Mesendoderm (in vitro differentiated cells): ENCODE data around the gene KRT13.
"Not testable (repeated sequence)": the region's sequence is repeated elsewhere in the genome, so short reads cannot be mapped to it uniquely, and the experiment has no call there.

Experiments used
- DNase-seq: peaks from one replicate; pipeline ENCODE4 v3.0.0; 2013
- H2AK5ac ChIP-seq: 2 replicates; pipeline ENCODE4 v1.6.1; 2013; ENCODE audit warnings: low read length, inconsistent platforms
- H2BK120ac ChIP-seq: 2 replicates; pipeline ENCODE4 v1.6.1; 2013; ENCODE audit warnings: low read depth, mild to moderate bottlenecking, low read length, moderate library complexity, mixed read lengths
- H2BK15ac ChIP-seq: replicated peaks from 2 replicates; pipeline ENCODE4 v1.6.1; 2013; ENCODE audit warnings: low read depth, mild to moderate bottlenecking, moderate library complexity
- H2BK5ac ChIP-seq: 2 replicates; pipeline ENCODE4 v1.6.1; 2013; ENCODE audit warnings: low read length, inconsistent platforms
- H3K18ac ChIP-seq: 2 replicates; pipeline ENCODE4 v1.6.1; 2013; ENCODE audit warnings: mild to moderate bottlenecking, low read length, mixed read lengths
- H3K23ac ChIP-seq: one replicate; pipeline ENCODE4 v1.6.1; 2013; ENCODE audit warnings: low read length
- H3K27ac ChIP-seq: 2 replicates; pipeline ENCODE4 v1.5.1; 2013; ENCODE audit warnings: low read depth, mild to moderate bottlenecking, inconsistent platforms, low read length, moderate library complexity
- H3K27me3 ChIP-seq: 2 replicates; pipeline ENCODE4 v1.6.1; 2013; ENCODE audit warnings: low read length, control low read depth, mild to moderate bottlenecking, inconsistent platforms; ENCODE audit not compliant: insufficient read depth, poor library complexity
- H3K36me3 ChIP-seq: 2 replicates; pipeline ENCODE4 v1.6.1; 2013; ENCODE audit warnings: low read length, inconsistent platforms; ENCODE audit not compliant: control insufficient read depth, insufficient read depth
- H3K4ac ChIP-seq: one replicate; pipeline ENCODE4 v1.6.1; 2013; ENCODE audit warnings: low read depth, mild to moderate bottlenecking, low read length, moderate library complexity
- H3K4me1 ChIP-seq: 2 replicates; pipeline ENCODE4 v1.6.1; 2013; ENCODE audit warnings: low read depth, low read length, inconsistent platforms; ENCODE audit not compliant: control insufficient read depth
- H3K4me2 ChIP-seq: 2 replicates; pipeline ENCODE4 v1.6.1; 2013; ENCODE audit warnings: low read length
- H3K4me3 ChIP-seq: 2 replicates; pipeline ENCODE4 v1.5.1; 2013; ENCODE audit warnings: mild to moderate bottlenecking, low read length
- H3K56ac ChIP-seq: one replicate; pipeline ENCODE4 v1.6.1; 2013; ENCODE audit warnings: low read length
- H3K79me1 ChIP-seq: 2 replicates; pipeline ENCODE4 v1.6.1; 2013; ENCODE audit warnings: low read length, inconsistent platforms
- H3K79me2 ChIP-seq: 2 replicates; pipeline ENCODE4 v1.6.1; 2013; ENCODE audit warnings: mild to moderate bottlenecking, low read length; ENCODE audit not compliant: control insufficient read depth, insufficient read depth
- H3K9ac ChIP-seq: 2 replicates; pipeline ENCODE4 v1.6.1; 2013; ENCODE audit warnings: low read length, inconsistent platforms
- H4K5ac ChIP-seq: one replicate; pipeline ENCODE4 v1.6.1; 2013; ENCODE audit warnings: low read length
- H4K8ac ChIP-seq: one replicate; pipeline ENCODE4 v1.6.1; 2013; ENCODE audit warnings: low read depth, mild to moderate bottlenecking, control low read depth, low read length, moderate library complexity
- WGBS: extraction: QIAGEN DNeasy Blood & Tissue Kit; methylation state at CpG from one replicate; pipeline ENCODE4 v1.1.7; 2013; ENCODE audit warnings: low lambda C conversion rate, missing lambda C conversion rate; ENCODE audit not compliant: insufficient coverage; ENCODE audit errors: extremely low coverage; 5-methylcytosine and 5-hydroxymethylcytosine counted together

Gene KRT13

GRCh38 chr17:41545829-41546410 is 40.5 kb upstream of the KRT13 start:
- no peak for DNase-seq
- H3K18ac ChIP-seq, result no peak overlapping the region

DNA sequence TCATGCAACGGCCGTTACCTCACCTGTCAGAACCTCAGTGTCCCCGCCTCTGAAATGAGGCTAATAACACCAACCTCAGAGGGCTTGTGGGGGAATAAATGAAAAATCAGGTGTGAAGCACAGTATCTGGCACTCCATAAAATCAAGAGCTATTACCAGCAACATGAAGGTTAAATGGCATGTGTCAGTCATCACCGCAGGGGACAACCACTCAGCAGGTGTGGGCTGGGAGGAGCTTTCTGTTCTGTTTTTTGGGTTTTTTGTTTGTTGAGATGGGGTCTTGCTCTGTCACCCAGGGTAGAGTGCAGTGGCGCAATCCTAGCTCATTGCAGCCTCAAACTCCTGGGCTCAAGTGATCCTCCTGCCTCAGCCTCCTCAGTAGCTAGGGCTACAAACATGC is 39.5 kb upstream of the KRT13 start:
- H3K79me2 ChIP-seq, result no peaks in the 10 kb centered on the region
- no CpG with 5 or more reads among the region's 5 CpGs for WGBS
- no peak overlapping the region for H2BK120ac ChIP-seq
- no peak overlapping the region for H4K8ac ChIP-seq
- no peak overlapping the region for H3K23ac ChIP-seq
- no peak overlapping the region for H3K4me2 ChIP-seq
- H4K5ac ChIP-seq, result no peak overlapping the region
- no peak overlapping the region for H3K9ac ChIP-seq
- H2AK5ac ChIP-seq, result no peak overlapping the region
- H3K18ac ChIP-seq, result no peak overlapping the region
- H2BK15ac ChIP-seq, result no peak overlapping the region
- no peak for DNase-seq
- no peak overlapping the region for H3K4ac ChIP-seq
- H3K79me1 ChIP-seq, result no peaks in the 10 kb centered on the region
- H3K27me3 ChIP-seq, result no peaks in the 10 kb centered on the region
- H3K56ac ChIP-seq, result no peak overlapping the region
- no peak overlapping the region for H2BK5ac ChIP-seq
- no peaks in the 10 kb centered on the region for H3K36me3 ChIP-seq
- no peak overlapping the region for H3K4me3 ChIP-seq
- no peak overlapping the region for H3K27ac ChIP-seq
- H3K4me1 ChIP-seq, result no peaks in the 10 kb centered on the region

More at GRCh38 chr17:41545829-41546410, 40.5 kb upstream of the KRT13 start:
- Histone ChIP-seq H3K4me1 (no peaks in the 10 kb centered on the region), H3K27ac (no peak overlapping the region), H3K36me3 (no peaks in the 10 kb centered on the region), H2BK120ac (no peak overlapping the region), H2AK5ac (no peak overlapping the region), H3K9ac (no peak overlapping the region), H2BK5ac (no peak overlapping the region), H2BK15ac (no peak overlapping the region), H3K27me3 (no peaks in the 10 kb centered on the region), H3K4me2 (no peak overlapping the region), H4K8ac (no peak overlapping the region), H3K56ac (no peak overlapping the region), H3K79me2 (no peaks in the 10 kb centered on the region), H3K4me3 (no peak overlapping the region), H3K23ac (no peak overlapping the region), H3K79me1 (no peaks in the 10 kb centered on the region), H4K5ac (no peak overlapping the region), H3K4ac (no peak overlapping the region)
- WGBS, result no CpG with 5 or more reads among the region's 13 CpGs

DNA sequence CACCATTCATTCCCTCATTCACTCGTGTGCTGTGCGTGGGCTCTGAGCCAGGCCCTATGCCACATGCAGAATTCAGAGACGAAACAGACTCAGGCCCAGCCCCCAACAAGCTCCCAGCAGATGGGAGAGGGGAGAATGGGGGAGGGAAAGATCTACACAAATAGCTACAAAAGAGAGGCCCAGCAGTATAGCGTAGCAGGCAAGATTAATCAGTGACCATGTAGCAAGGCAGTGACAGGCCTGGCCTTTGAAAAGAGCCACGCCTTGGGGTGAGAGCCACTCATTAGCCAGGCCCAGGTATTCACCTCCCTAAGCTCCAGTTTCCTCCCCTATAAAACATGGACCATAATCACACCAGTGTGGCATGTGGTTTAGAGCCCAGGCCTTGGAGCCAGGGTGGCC is 39.1 kb upstream of the KRT13 start:
- Histone ChIP-seq H3K4ac (no peak overlapping the region), H3K9ac (no peak overlapping the region), H2BK15ac (no peak overlapping the region), H2BK120ac (no peak overlapping the region), H3K79me2 (no peaks in the 10 kb centered on the region), H4K8ac (no peak overlapping the region), H2AK5ac (no peak overlapping the region), H3K56ac (peak overlapping the region; percentile 18), H4K5ac (no peak overlapping the region), H2BK5ac (no peak overlapping the region), H3K4me3 (no peak overlapping the region), H3K4me1 (no peaks in the 10 kb centered on the region), H3K27me3 (no peaks in the 10 kb centered on the region), H3K4me2 (no peak overlapping the region), H3K36me3 (no peaks in the 10 kb centered on the region), H3K27ac (no peak overlapping the region), H3K18ac (no peak overlapping the region), H3K79me1 (no peaks in the 10 kb centered on the region), H3K23ac (no peak overlapping the region)
- WGBS, result no CpG with 5 or more reads among the region's 5 CpGs
- no peak for DNase-seq

DNA sequence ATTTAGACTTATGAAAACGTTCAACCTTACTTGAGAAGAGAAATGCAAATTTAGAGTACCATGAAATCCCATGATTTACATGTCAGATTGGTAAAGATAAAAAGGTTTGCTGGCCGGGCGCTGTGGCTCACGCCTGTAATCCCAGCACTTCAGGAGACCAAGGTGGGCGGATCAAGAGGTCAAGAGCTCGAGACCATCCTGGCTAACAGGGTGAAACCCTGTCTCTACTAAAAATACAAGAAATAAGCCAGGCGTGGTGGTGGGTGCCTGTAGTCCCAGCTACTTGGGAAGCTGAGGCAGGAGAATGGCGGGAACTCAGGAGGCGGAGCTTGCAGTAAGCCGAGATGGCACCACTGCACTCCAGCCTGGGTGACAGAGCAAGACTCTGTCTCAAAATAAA is 37.4 kb upstream of the KRT13 start:
- not testable (repeated sequence) for H3K79me1 ChIP-seq, H3K4me2 ChIP-seq, H3K4ac ChIP-seq, DNase-seq, H3K27ac ChIP-seq, H3K79me2 ChIP-seq, H3K27me3 ChIP-seq, H3K18ac ChIP-seq, H2AK5ac ChIP-seq, H2BK15ac ChIP-seq, H3K23ac ChIP-seq, H3K4me1 ChIP-seq, H2BK120ac ChIP-seq, H4K5ac ChIP-seq, H3K4me3 ChIP-seq, H4K8ac ChIP-seq, H3K9ac ChIP-seq, H2BK5ac ChIP-seq, H3K56ac ChIP-seq, H3K36me3 ChIP-seq
- no CpG with 5 or more reads among the region's 10 CpGs for WGBS

GRCh38 chr17:41542357-41542756 is 36.9 kb upstream of the KRT13 start:
- Histone ChIP-seq H2BK5ac (no peak overlapping the region), H4K5ac (no peak overlapping the region), H3K4me3 (no peak overlapping the region)

GRCh38 chr17:41540921-41541625 is 35.7 kb upstream of the KRT13 start:
- Histone ChIP-seq H3K4me3 (no peak overlapping the region), H2BK15ac (no peak overlapping the region), H3K4me2 (no peak overlapping the region), H3K79me2 (no peaks in the 10 kb centered on the region), H2BK5ac (no peak overlapping the region), H3K79me1 (no peaks in the 10 kb centered on the region), H3K56ac (no peak overlapping the region), H3K4me1 (peaks cover 16% of the 10 kb centered on the region), H3K27ac (no peak overlapping the region), H4K8ac (no peak overlapping the region), H3K36me3 (no peaks in the 10 kb centered on the region), H3K18ac (no peak overlapping the region), H3K4ac (no peak overlapping the region), H3K9ac (no peak overlapping the region), H2AK5ac (no peak overlapping the region), H4K5ac (no peak overlapping the region), H3K23ac (no peak overlapping the region), H2BK120ac (no peak overlapping the region), H3K27me3 (no peaks in the 10 kb centered on the region)
- no CpG with 5 or more reads among the region's 10 CpGs for WGBS
- no peak for DNase-seq

More at GRCh38 chr17:41542357-41542756, 36.9 kb upstream of the KRT13 start:
- Histone ChIP-seq H3K27me3 (no peaks in the 10 kb centered on the region), H3K79me2 (no peaks in the 10 kb centered on the region), H2AK5ac (no peak overlapping the region), H3K23ac (no peak overlapping the region), H3K18ac (no peak overlapping the region), H2BK120ac (no peak overlapping the region), H4K8ac (no peak overlapping the region), H3K4me2 (no peak overlapping the region), H3K4ac (no peak overlapping the region), H3K79me1 (no peaks in the 10 kb centered on the region), H3K9ac (no peak overlapping the region), H3K56ac (no peak overlapping the region), H2BK15ac (no peak overlapping the region), H3K36me3 (no peaks in the 10 kb centered on the region), H3K27ac (no peak overlapping the region), H3K4me1 (peaks cover 6% of the 10 kb centered on the region)
- WGBS, result no CpG with 5 or more reads among the region's 2 CpGs
- no peak for DNase-seq
